Caco-2 (cell line): ENCODE results near the gene HOGA1. TPM values are rescaled to one million over a fixed set of nuclear protein-coding genes. Genes with fewer than 3 reads are reported as not detected.

Experiments
- BruUV-seq: library from RNA; stranded (reverse); fragments of 400-500 nt; replicated peaks from 2 replicates; lab custom pipeline; 2021; lab: Mats Ljungman, UMichigan
- CTCF ChIA-PET: fragments of 300-600 bp; sonication (Branson Sonifier 250); formaldehyde crosslinking; loops from one replicate; lab custom pipeline; 2022; ENCODE audit warnings: antibody characterized with exemption; lab: Charles Lee
- POLR2A ChIA-PET: fragments of 300-600 bp; sonication (Branson Sonifier 250); formaldehyde crosslinking; loops from one replicate; lab custom pipeline; 2022; ENCODE audit warnings: antibody characterized with exemption; lab: Charles Lee
- DNase-seq, 2 experiments: peaks; one replicate each; pipeline versions ENCODE4 v3.0.0 to v3.0.0-alpha.2; 2020 to 2022
- H3K27me3 ChIP-seq: replicated peaks from 2 replicates; pipeline ENCODE4 v1.6.0; 2011; ENCODE audit warnings: low read length; ENCODE audit not compliant: control insufficient read depth, insufficient read depth
- H3K36me3 ChIP-seq: 2 replicates; pipeline ENCODE4 v1.5.1; 2011; ENCODE audit warnings: low read length; ENCODE audit not compliant: control insufficient read depth, insufficient read depth
- H3K4me1 ChIP-seq: fragments of 250-450 bp; sonication (Bioruptor Pico); 2 replicates; pipeline ENCODE4 v1.5.1; 2020; ENCODE audit warnings: mild to moderate bottlenecking
- H3K4me3 ChIP-seq: 2 replicates; pipeline ENCODE4 v1.5.1; 2011; ENCODE audit warnings: low read depth, mild to moderate bottlenecking, control low read depth, low read length
- H3K9me3 ChIP-seq: fragments of 250-450 bp; sonication (Bioruptor Pico); 2 replicates; pipeline ENCODE4 v1.5.1; 2020; ENCODE audit warnings: mild to moderate bottlenecking, moderate library complexity
- H3K27ac Mint-ChIP-seq: one replicate; pipeline ENCODE4 v1.8.0; 2022; ENCODE audit warnings: mixed read lengths; ENCODE audit not compliant: unreplicated experiment
- H3K27me3 Mint-ChIP-seq: one replicate; pipeline ENCODE4 v1.8.0; 2022; ENCODE audit warnings: mixed read lengths; ENCODE audit not compliant: insufficient read depth, unreplicated experiment
- H3K36me3 Mint-ChIP-seq: one replicate; pipeline ENCODE4 v1.8.0; 2022; ENCODE audit warnings: mild to moderate bottlenecking, mixed read lengths; ENCODE audit not compliant: insufficient read depth, unreplicated experiment
- H3K4me1 Mint-ChIP-seq: one replicate; pipeline ENCODE4 v1.8.0; 2022; ENCODE audit warnings: low read depth, mixed read lengths; ENCODE audit not compliant: unreplicated experiment
- H3K4me3 Mint-ChIP-seq: one replicate; pipeline ENCODE4 v1.8.0; 2022; ENCODE audit warnings: mild to moderate bottlenecking, moderate library complexity, mixed read lengths; ENCODE audit not compliant: unreplicated experiment
- H3K9me3 Mint-ChIP-seq: one replicate; pipeline ENCODE4 v1.8.0; 2022; ENCODE audit warnings: mixed read lengths; ENCODE audit not compliant: unreplicated experiment
- intact Hi-C: fragments of 100-400 bp; cut with micrococcal nuclease; formaldehyde crosslinking; loops from one replicate; pipeline ENCODE4 v1.10.0; 2022; ENCODE audit not compliant: unreplicated experiment
- total RNA-seq: library from RNA; stranded (reverse); gene quantifications from 2 replicates; pipeline ENCODE4 v1.2.3, GENCODE V29; 2022
- TF ChIP-seq, protein P1 (sequence below), 2 experiments: fragments of 200-600 bp in 1 of 2; IDR thresholded peaks; 1 replicate in 1 of 2; 2 replicates in 1 of 2; pipeline versions ENCODE4 v1.5.1 to v1.8.0; 2011 to 2022; ENCODE audit warnings: antibody characterized with exemption in 1 of 2, control low read depth in 1 of 2, inconsistent platforms in 1 of 2, low read depth in 1 of 2, low read length in 1 of 2, mild to moderate bottlenecking in 1 of 2, moderate library complexity in 1 of 2; ENCODE audit not compliant: insufficient read depth in 1 of 2, severe bottlenecking in 1 of 2, unreplicated experiment in 1 of 2

Gene HOGA1
- total RNA-seq, 1 experiment from 2014 or later: 0.50 TPM

DNA sequence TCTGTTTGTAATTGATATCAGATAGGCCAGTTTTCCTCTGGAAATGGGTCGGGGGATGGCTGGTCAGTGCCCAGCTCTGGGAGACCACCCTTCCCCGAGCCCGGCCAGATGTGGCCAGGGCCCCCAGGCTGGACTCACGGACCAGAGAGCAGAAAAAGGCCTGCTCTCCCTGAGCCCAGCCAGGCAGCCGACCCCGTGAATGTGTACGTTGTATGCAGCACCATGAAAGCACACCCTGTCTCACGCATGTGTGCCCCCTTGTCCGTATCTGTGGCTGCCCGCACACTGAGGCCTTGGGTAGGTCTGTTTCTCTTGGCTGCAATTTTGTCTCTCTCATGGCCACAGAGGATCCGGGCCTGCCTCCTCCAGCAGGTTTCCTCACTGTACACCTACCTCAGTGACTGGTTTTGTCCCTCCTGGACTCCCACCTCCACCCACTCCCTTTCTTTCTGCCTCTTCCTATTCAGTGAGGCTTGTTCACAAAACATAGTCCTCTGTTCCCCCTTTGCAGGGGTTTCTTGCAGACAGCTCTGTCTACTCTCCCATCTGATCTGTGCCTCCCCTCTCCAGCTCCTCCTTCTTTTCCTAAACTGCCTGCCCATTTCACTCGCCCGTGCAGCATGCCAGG is 35.2 kb upstream of the HOGA1 start:
- Mint-ChIP-seq H3K36me3 (no peaks in the 10 kb centered on the region), H3K4me3 (no peak overlapping the region), H3K9me3 (no peaks in the 10 kb centered on the region), H3K27ac (peak overlapping the region; percentile 3), H3K27me3 (no peaks in the 10 kb centered on the region), H3K4me1 (peaks cover 12% of the 10 kb centered on the region)
- intact Hi-C loops: no loop called here
- Histone ChIP-seq H3K36me3 (no peaks in the 10 kb centered on the region), H3K9me3 (no peaks in the 10 kb centered on the region), H3K4me3 (no peak overlapping the region), H3K27me3 (no peaks in the 10 kb centered on the region), H3K4me1 (peaks cover 6% of the 10 kb centered on the region; the same call in 1 of the 2 replicates)
- TF ChIP-seq, protein P1, sequence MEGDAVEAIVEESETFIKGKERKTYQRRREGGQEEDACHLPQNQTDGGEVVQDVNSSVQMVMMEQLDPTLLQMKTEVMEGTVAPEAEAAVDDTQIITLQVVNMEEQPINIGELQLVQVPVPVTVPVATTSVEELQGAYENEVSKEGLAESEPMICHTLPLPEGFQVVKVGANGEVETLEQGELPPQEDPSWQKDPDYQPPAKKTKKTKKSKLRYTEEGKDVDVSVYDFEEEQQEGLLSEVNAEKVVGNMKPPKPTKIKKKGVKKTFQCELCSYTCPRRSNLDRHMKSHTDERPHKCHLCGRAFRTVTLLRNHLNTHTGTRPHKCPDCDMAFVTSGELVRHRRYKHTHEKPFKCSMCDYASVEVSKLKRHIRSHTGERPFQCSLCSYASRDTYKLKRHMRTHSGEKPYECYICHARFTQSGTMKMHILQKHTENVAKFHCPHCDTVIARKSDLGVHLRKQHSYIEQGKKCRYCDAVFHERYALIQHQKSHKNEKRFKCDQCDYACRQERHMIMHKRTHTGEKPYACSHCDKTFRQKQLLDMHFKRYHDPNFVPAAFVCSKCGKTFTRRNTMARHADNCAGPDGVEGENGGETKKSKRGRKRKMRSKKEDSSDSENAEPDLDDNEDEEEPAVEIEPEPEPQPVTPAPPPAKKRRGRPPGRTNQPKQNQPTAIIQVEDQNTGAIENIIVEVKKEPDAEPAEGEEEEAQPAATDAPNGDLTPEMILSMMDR (IDR thresholded peaks at IDR 0.05; ENCODE audit: insufficient read depth in 1 of 2, low read depth in 1 of 2, low read length in 1 of 2, severe bottlenecking in 1 of 2, unreplicated experiment in 1 of 2): no peak
- no TSS peak for BruUV-seq
- DNase-seq: no peak
- POLR2A ChIA-PET: no interaction called here
- CTCF ChIA-PET: no interaction called here

GRCh38 chr10:97549587-97550322 is 34.4 kb upstream of the HOGA1 start:
- Mint-ChIP-seq H3K4me3 (no peak overlapping the region), H3K36me3 (no peaks in the 10 kb centered on the region), H3K27me3 (no peaks in the 10 kb centered on the region), H3K27ac (peak overlapping the region; percentile 39), H3K9me3 (no peaks in the 10 kb centered on the region), H3K4me1 (peaks cover 12% of the 10 kb centered on the region)
- H3K9me3 ChIP-seq: no peaks in the 10 kb centered on the region
- POLR2A ChIA-PET: no interaction called here
- intact Hi-C loops: no loop called here
- TF ChIP-seq, protein P1 (IDR thresholded peaks at IDR 0.05; ENCODE audit: insufficient read depth in 1 of 2, low read depth in 1 of 2, low read length in 1 of 2, severe bottlenecking in 1 of 2, unreplicated experiment in 1 of 2): no peak
- BruUV-seq: no TSS peak
- peaks cover 6% of the 10 kb centered on the region; the same call in 1 of the 2 replicates for H3K4me1 ChIP-seq
- no peak overlapping the region for H3K4me3 ChIP-seq
- H3K36me3 ChIP-seq: no peaks in the 10 kb centered on the region
- CTCF ChIA-PET: no interaction called here
- peak in 1 of 2 experiments; percentile 60 for DNase-seq
- no peaks in the 10 kb centered on the region for H3K27me3 ChIP-seq

- CTCF ChIA-PET: interaction anchor here (0.6 kb wide), 1 partner anchor 86 kb away, joined by 6 read pairs; no protein-coding TSS in a partner anchor
Measured at GRCh38 chr10:97550336-97551149, 33.6 kb upstream of the HOGA1 start.

More at GRCh38 chr10:97550336-97551149, 33.6 kb upstream of the HOGA1 start:
- intact Hi-C loops: no loop called here
- Mint-ChIP-seq H3K36me3 (no peaks in the 10 kb centered on the region), H3K27me3 (no peaks in the 10 kb centered on the region), H3K9me3 (no peaks in the 10 kb centered on the region), H3K4me1 (peaks cover 12% of the 10 kb centered on the region), H3K27ac (no peak overlapping the region), H3K4me3 (no peak overlapping the region)
- POLR2A ChIA-PET: no interaction called here
- Histone ChIP-seq H3K36me3 (no peaks in the 10 kb centered on the region), H3K4me1 (peaks cover 6% of the 10 kb centered on the region; the same call in 1 of the 2 replicates), H3K27me3 (no peaks in the 10 kb centered on the region), H3K4me3 (no peak overlapping the region), H3K9me3 (no peaks in the 10 kb centered on the region)
- TF ChIP-seq, protein P1 (IDR thresholded peaks at IDR 0.05; ENCODE audit: insufficient read depth in 1 of 2, low read depth in 1 of 2, low read length in 1 of 2, severe bottlenecking in 1 of 2, unreplicated experiment in 1 of 2): no peak
- BruUV-seq: no TSS peak
- no peak for DNase-seq
